NCI-H2081 treated with DMSO at 0.1 percent for 48 hours (cell line): ENCODE measurements around the gene RIC8B.

Source experiments
- DNase-seq: peaks from one replicate; lab custom pipeline; 2025; lab: John Stamatoyannopoulos, UW

RIC8B gene

DNA sequence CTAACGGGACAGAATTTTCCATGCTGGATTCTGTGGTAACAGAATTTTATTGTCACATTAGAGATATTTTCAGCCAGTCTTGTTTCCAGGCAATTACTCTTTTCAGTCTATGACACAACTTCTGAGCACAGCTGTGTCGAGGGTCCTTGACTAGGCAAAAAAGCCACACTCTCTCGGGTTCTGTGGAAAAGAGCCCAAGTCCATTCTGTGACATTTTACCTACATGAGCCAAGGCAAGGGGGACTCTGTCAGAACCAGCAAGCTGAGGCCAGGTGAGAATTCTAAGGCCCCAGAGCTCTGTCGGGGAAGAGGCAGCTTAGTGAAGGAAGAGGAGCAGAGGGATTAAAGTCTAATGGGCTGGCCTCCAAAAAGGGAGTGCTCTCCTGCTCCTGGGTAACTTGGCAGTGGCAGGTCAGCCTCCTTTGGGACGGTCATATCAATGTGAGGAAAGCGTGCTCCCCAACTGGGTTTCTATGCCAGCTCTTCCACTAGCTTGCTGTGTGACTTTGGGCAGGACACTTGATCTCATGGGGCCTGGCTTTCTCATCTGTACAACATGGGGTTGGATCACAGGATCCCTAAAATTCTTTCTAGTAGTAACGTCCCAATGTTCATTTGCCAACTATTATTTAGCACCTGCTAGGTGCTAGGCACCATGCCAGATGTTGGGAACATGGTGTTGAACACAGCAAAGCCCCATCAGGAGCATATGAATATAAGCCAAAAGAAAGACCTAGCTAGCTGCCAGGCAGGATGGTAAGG lies 16.0 kb upstream of the RIC8B start:
- no peak for DNase-seq

DNA sequence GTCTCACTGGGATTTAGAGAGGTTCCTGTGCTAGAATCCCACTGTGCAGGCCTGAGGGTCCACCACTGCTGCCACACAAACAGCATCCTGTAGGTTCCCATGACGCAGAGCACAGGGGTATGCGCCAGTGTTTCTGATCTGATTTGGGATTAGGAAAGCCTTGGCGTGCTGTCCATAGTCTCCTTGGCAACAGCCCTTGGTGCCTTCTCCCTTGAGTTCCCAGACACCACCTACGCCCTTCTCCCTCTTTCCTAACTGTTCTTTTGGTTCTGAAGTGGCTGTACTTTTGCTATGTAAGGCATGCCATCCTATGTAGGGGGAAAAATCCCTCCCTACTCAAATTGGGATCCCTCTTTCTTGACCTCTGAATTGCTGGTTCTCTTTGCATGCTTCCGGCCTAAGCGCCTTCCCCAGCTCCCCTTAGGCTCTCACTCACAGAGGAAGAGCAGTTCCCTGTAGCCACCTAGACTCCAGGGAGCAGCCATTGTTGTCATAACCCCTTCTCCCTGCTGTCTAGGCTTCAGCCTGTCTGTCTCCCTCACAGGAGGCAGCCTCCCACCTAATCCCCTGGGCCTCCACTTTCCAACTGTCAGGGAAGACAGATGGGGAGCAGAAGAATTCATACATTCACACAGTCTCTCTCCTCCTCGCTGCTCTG lies 14.8 kb upstream of the RIC8B start:
- DNase-seq = no peak

DNA sequence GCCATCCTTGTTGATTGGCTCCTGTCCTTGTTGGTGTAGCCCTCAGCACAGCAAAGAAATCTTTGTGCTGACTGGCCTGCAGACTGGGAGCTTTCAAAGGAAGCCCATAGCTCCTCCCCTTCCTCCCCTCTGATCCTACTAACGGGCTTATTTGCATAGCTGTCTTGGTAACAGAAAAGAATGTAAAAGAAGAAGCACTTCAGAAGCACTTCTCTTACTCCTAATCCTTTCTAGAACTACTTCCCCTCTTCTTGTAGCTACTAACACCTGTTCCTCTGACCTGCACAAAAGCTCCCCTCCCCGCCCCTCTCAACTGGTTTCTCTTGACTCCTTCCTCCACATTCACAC lies 14.3 kb upstream of the RIC8B start:
- no peak for DNase-seq

DNA sequence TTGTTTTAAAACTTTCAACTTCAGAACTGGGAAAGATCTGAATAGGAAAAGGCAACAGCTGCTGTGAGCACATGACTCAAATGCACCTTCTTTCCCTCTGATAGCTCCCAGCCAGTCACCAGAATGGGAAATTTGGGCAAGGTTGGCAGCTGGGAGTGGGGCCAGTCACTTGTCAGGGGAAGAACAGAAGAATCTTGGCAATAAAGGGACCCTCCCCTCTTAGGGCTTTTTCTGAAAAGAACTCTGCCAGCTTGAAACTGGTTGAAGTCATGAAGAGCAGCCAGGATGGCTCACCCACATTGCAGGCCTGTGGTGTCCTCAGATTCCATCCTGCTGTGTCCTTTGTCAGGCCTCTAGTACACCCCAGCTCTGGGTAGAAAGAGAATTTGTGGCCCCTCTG lies 10.3 kb upstream of the RIC8B start:
- DNase-seq = no peak

DNA sequence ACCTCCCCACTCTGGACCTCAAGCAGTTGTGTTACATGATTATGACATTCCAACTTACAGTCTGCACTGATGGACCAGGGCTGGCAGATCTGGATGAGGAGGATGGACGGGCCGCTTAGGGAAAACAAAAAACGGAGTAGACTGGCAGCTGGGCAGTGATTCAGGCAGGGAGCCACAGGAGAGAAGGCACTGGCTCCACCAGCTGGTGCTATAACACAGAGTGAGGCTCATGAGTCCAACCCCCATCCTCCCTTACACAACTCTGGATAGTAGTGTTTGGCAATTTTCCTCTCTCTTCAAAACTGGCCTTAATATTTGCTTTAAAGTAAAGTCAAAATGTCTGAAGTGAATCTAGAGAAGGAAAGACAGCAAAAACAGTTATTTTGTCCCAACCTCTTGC lies 9.7 kb upstream of the RIC8B start:
- DNase-seq = no peak

DNA sequence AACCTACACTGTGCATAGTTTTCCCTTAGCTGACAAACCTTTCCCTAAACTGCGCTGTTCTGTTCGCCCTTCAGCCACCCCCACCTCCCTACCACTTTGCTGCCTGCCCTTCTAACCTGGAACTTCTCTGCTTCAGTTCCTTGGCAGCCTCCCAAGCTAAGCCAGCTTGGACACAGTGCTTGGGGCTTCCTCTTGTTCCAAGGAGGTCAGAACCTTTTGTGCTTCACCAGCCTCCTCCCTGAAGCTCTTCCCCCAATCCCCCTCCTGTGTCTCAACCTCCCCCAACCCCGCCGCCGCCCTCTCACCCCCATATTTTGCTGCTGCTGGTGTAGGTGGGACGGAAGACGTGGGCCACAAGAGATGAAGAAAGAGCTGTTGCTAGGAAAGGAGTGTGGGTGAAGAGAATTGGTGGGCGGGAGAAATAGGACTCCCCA lies 8.1 kb upstream of the RIC8B start:
- no peak for DNase-seq

DNA sequence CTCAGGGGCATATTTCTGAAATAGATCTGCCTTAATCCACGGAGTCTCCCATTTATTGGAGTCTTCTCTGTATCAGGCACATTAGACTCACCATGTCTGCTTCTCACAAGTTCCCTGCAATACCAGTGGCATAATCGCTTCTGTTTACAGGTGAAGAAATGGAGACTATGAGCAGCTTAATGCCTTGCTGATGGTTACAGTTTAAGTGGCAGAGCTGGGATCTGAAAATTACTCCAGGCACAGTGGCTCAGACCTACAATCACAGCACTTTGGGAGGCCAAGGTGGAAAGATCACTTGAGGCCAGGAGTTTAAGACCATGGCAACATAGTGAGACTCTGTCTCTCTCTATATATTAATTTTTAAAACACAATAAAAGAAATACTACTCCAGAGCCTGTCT lies 7.3 kb upstream of the RIC8B start:
- no peak for DNase-seq

DNA sequence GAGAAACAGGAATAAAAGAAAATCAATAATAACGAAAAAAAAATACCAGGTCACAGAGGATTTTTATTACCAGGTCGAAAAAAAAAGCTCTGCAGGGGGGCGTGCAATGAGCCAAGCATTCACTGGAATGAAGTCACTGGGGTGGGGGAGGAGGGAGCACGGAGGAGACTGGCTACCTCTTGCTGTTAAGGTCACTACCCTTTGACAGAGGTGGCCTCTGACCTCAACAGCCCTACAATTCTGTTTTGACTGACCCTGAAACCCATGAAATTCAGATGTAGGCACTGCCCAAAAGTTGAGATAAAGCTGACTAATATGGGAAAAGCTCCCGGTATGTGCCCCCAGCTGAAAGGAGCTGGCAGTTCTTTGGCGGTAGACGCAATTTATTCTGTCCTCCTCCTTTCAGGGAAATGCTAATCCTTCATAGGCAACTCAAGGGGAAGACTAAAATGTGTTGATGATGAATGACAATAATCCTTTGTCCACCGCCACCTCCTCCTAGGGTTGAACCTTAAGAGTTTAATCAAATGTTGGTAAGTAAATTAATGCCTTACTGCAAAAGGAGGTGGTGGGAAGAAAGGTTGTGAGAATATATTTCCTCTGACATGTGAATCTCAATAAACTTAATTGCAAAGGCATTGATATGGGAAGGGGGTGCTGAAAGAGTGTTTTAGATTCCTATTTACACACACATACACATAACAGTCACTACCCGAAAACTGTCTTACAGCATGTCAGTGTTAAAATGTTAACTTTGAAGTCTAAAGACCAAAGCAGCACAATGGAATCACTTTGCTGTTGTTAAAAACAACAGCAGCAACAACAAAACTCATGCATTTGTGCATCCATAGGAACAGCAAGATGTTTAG lies 6.3 kb upstream of the RIC8B start:
- no peak for DNase-seq

DNA sequence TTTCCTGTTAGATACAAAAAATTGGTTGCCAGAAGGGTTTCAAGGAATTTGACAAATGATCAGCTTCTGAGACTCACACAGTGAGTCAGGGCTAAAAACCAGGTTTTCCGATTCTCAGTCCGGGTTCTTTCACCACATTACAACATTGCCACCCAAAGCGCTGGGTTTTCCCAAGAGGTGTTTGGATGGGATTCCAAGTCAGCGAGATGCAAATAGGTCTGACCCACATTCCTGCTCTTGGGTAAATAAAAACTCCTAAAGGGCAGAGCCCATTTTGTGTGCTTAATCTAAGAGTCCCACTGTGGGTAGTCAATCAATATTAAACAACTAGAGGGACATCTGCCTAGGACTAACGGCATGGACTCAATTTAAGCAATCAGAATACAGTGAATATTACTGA lies 5.4 kb upstream of the RIC8B start:
- DNase-seq = no peak

DNA sequence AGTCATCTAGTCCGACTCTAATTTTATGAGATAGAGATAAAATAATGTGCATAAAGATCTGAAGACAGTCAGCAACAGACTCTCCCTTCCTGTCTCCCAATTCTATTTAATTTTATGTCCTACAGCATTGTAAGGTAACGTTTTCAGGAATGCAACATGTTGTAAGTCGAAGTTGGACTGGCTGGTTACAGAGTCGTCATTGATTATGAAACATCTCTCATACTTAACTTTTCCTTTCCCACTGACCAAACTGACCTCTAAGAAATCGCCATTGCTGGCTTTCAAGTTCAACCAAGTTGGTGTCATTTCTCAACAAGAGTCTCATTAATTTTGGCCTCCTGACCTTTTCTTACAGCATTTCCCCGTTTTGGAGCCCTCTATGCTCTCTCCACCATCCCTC lies 4.9 kb upstream of the RIC8B start:
- DNase-seq = no peak

DNA sequence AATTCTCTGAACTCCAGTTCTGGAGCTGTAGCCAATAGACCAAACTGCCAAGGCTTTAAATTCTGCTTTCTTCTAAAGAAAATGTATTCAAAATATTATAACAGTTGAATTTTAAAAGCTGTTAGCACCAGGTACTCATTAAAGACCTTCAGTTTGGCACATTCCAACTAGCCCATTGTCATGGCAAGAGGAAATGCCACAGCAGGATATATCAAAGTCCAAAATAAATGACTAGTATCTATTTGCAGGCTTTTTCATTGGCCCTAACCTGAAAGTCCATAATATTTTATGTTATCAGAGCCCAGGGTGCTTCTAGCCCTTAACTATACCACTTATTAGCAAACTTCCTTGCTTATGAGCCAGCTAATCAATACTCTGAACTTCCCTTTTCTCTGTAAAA lies 3.1 kb upstream of the RIC8B start:
- no peak for DNase-seq

DNA sequence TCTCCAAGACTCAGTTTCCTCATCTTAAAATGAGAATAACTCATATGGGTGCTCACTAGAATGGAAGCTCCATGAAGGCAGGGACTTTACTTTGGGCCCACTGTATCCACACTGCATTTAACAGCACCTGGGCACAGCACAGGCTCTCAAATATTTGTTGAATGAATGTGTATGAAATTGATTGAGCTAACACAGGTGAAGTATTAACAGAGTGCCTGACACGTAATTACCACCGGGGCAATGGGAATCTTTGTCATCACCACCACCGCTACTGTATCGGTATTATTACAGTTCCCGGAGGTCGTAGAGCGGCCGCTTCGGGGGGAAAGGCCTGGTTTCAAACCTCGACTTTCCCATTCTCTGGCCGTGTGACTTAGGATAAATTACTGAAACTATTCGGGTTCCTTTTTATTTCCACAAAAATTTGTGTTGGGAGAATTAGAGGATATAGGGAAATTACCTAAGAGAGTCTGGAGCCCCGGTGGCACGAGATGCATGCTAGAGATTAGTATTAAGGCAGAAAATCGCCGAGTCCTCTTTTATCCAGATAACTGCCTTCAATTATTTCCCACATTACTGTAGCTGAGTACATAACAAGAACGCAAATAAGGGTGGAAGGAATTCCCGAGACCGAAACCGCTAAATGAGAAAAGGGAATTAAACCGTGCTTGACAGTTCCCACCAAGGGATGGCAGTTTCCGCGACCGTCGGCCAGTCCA lies 1.0 kb upstream of the RIC8B start:
- DNase-seq = no peak

DNA sequence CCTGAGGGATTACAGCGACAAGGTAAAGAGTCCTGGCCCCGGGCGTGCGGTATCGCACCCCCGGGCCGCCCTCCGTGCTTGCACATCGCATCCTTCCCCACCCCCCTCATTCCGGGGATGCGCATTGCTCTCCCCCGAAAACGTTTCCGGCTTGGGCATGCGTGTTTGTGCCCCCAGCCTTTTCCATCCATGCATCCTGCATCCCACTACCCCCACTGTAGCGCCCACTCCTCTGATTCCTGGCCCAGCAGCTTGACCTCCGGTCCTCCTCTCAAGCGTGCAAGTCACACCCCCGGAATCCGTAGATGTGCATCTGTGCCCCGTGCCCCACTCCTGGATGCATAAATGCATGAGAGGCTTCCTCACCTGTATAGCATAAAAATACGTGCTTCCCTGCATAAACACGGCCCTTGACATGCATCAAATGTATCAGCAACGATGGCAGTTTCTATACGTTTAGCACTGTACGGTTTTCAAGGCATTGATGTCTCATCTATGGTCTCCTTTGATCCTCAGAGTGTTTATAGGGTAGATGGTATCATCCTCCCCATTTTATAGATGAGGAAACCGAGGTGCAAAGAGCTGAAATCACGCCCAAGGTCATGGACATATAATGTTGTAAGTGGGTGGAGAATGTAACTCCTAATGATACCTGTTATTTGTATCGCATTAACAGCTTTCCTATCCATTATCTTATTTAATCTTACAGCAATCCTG lies 484 bp downstream of the RIC8B start:
- no peak for DNase-seq

DNA sequence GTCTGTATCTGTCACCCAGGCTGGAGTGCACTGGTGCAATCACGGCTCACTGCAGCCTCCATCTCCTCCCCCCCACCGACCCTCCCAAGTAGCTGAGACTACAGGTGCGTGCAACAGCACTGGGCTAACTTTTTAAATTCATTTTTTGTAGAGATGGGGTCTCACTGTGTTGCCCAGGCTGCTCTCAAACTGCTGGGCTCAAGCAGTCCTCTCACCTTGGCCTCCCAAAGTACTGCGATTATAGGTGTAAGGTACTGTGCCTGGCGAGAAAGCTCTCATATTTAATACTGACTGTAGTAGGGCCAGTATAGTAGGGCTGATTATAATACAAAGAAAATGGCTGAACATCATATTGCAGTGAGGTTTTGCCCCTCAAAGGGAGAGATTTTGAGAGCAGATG lies 2.4 kb downstream of the RIC8B start:
- DNase-seq = no peak

DNA sequence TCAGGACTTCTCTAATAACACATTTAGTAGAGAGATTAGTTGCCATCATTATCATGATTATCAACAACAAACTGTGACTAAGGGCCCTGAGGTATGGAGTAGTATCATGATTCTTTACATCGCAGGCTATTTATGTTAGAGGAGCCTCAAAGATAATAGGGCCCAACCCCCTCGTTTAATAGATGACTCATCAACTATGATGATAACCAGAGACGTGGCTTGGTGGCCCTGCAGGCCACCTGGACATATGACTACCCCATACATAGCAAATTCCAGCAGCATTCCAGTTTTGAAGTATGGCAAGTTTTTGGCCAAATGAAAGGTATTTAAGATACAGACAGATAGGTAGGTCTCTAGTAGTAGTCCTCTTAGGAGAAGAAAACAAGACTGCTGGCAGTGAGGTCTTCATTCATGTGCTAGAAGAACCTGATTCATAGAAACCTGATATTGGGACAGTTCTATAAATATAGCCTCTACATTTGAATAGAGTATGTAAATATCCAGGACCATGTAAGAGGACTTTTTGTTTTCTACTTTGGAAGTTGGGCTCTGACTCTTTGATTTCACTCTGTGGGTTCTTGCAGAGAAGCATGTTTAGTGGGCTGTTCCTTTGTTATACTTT lies 5.6 kb downstream of the RIC8B start:
- no peak for DNase-seq

DNA sequence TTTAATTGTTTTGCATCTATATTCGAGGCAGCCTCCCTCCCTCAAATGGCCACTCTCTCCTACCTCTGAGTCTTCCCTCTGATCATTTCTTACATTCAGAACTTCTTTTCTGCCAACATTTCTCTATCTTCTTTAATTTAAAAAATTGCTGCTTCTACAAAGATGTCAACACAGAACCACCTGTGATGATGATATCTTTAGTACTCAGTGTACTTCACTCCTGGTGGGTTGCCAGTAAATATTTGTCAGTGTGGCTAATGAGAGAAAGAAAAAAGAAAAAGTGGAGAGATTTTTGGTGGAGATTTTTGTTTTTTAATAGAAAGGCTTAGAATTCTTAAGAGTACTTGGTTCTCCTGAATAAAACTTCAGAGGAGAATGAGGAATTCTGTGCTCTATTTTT lies 8.1 kb downstream of the RIC8B start:
- no peak for DNase-seq

DNA sequence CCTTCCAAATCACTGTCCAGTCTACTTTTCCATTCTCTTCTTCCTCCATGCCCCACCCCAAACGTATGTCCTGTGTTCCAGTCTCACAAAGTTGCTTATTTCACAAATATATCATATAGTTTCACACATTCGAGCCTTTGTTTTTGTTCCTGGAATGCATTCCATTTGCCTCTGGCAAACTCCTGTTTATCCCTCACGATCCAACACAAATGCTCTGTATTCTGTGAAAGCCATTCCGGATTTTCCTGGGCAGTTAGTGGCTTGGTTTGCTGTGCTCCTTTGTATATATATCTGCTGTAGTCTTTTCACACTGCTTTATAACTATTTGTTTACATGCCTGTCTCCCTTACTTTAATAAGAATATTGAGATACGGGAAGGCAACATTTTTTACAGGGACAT lies 9.0 kb downstream of the RIC8B start:
- DNase-seq = no peak

DNA sequence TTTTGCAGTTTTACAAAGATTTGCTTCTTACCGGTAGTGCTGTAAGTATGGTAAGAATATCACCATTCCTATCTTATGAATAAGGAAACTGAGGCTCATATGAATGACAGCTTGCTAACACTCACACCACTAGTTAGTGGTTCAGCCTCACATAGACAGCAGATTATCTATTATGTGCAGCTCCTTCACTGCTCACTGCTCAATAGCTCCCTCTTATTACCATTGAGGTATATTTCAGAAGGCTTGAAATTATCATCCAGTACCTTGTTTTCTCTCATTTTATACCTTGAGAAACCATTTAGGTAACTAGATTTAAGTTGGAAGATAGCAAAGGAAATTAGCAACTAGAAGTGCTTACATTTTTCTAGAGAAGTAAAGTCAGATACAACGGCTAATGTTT lies 15.5 kb downstream of the RIC8B start:
- DNase-seq = peak; percentile 60

DNA sequence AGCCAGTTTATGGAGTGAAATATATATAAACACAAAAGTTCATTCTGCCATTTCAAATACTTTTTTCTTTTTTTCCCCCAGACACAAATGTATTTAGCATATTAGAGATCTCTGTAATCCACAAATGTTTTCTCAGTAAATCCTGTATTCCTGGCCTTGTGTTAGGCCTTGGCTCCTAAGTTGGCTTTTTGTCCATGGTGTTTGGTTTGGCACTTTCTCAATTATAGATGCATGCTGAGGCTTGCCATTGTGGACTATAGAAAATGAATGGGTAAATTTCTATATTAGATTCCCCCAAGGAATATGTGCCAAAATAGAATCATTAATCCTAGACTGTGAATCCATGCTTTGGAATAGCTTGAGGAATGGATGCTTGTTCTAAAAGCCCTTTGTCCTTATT lies 17.0 kb downstream of the RIC8B start:
- DNase-seq = peak; percentile 88

DNA sequence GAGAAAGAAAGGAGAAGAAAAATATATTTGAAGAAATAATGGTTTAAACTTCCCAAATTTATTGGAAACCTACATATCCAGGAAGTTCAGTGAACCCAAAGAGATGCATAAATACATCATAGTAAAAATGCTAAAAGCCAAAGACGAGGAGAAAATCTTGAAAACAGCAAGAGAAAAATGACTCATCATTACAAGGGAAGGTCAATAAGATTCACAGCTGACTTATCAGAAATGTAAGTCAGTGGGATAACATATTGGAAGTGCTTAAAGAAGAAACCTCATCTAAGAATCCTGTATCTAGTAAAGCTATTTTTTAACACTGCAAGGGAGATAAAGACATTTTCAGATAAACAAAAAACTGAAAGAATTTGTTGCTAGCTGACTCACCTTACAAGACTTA lies 19.9 kb downstream of the RIC8B start:
- no peak for DNase-seq

DNA sequence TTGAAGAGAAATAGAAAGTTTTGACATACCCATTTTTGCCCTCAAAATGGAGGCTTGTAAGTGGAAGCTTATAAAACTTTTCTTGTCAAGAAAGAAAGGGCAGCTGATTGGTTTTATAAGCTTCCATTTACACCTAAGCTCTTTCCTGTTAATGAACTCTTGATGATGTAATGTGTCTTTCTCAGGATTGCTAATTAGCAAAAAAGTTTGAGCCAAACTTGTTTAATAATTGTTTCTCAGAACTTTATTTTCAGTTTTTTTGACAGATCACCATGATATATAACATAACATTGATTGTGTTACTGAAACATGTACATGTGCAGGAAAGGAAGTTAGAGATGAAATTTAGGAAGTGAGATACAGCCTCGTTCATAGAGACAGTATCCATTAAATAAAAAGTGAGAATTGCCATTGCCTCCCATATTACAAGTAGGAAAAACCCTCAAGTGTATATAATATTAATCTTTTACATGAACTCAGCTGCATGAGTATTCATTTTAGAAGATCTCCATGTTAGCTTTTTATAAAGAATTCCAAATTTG lies 26.8 kb downstream of the RIC8B start:
- no peak for DNase-seq
